Small intestine (tissue), 7 donors: ENCODE results near the gene ENTREP3. TPM values are rescaled to one million over a fixed set of nuclear protein-coding genes. Genes with fewer than 3 reads are reported as not detected.

Experiments
- DNase-seq, 2 donors: peaks; one replicate each; pipeline versions ENCODE4 v3.0.0 to v3.0.0-alpha.2; 2013
- FAIRE-seq: peaks from 2 replicates; lab custom pipeline; 2012; peaks lifted over from hg19 to GRCh38; lab: Jason Lieb, UNC
- H3K27ac ChIP-seq, 3 donors: one replicate each; pipeline ENCODE4 v1.5.1; 2013; ENCODE audit warnings: low read length in 2 of 3, mild to moderate bottlenecking in 2 of 3, control low read depth in 1 of 3, inconsistent platforms in 1 of 3, low read depth in 1 of 3, moderate library complexity in 1 of 3
- H3K27me3 ChIP-seq, 3 donors: one replicate each; pipeline ENCODE4 v1.6.1; 2013; ENCODE audit warnings: low read length in 3 of 3, inconsistent platforms in 1 of 3; ENCODE audit not compliant: control insufficient read depth in 3 of 3, insufficient read depth in 3 of 3
- H3K36me3 ChIP-seq, 3 donors: one replicate each; pipeline ENCODE4 v1.6.1; 2013; ENCODE audit warnings: low read length in 3 of 3, inconsistent platforms in 1 of 3, low read depth in 1 of 3, mild to moderate bottlenecking in 1 of 3, moderate library complexity in 1 of 3; ENCODE audit not compliant: control insufficient read depth in 3 of 3, insufficient read depth in 2 of 3
- H3K4me1 ChIP-seq, 3 donors: one replicate each; pipeline ENCODE4 v1.6.1; 2013; ENCODE audit warnings: low read length in 2 of 3, inconsistent platforms in 1 of 3, low read depth in 1 of 3, mild to moderate bottlenecking in 1 of 3, moderate library complexity in 1 of 3; ENCODE audit not compliant: control insufficient read depth in 3 of 3, insufficient read depth in 2 of 3
- H3K4me3 ChIP-seq, 3 donors: one replicate each; pipeline ENCODE4 v1.5.1; 2013; ENCODE audit warnings: low read length in 3 of 3, control low read depth in 1 of 3, inconsistent platforms in 1 of 3, low read depth in 1 of 3, mild to moderate bottlenecking in 1 of 3, moderate library complexity in 1 of 3
- H3K9me3 ChIP-seq, 2 donors: one replicate each; pipeline ENCODE4 v1.6.1; 2013; ENCODE audit warnings: low read depth in 1 of 2, low read length in 1 of 2; ENCODE audit not compliant: control insufficient read depth in 2 of 2, insufficient read depth in 1 of 2
- WGBS, 3 donors: extraction: QIAGEN DNeasy Blood & Tissue Kit; methylation state at CpG; one replicate each; pipeline ENCODE4 v1.1.7; 2013; 5-methylcytosine and 5-hydroxymethylcytosine counted together
- polyA plus RNA-seq, 4 donors: library from polyadenylated mRNA; stranded (reverse) in 3 of 4; unstranded in 1 of 4; fragments of 200-250 nt in 3 of 4; fragments of 120-200 nt in 1 of 4; gene quantifications; one replicate each; pipeline versions ENCODE4 v1.2.1 to v1.2.3, GENCODE V29; 2013
- donor health status: healthy with polysubstance abuse.
- donor health status: control.
- donor health status: control.
- donor health status: Bipolar disorder and iron deficiency.
- donor health status: healthy.

The ENTREP3 gene
- polyA plus RNA-seq, 4 donors = 14.3 to 21.3 (median 16.8) TPM

DNA sequence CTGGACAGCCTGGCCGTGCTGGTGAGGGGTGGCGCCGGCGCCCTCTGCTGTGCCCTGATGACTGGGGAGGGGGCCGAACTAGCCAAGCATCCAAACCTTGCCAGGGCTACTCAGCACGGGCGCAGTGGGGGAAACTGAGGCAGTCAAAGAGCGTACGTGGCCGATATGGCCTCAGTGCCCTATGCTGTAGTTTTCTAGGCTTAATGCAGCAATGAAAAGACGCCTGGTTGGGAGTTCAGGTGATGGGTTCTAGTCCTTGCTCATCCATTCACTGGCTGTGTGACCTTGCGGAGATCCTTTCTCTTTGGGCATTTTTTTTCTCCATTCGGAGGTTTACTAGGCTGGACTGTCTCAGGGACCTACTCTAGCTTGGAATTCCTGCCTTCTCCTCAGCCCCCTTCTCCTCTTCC lies 46.0 kb downstream of the ENTREP3 start:
- Histone ChIP-seq H3K36me3 (peaks cover 0 to 22% (median 0%) of the 10 kb centered on the region in 3 donors), H3K9me3 (no peaks in the 10 kb centered on the region), H3K4me3 (peak overlapping the region; percentile 62 to 86 (median 79)), H3K4me1 (peaks cover 0 to 22% (median 8%) of the 10 kb centered on the region in 3 donors), H3K27ac (peak overlapping the region; percentile 84 to 100 (median 98)), H3K27me3 (no peaks in the 10 kb centered on the region)
- DNase-seq (no peak), FAIRE-seq (no peak)
- WGBS, 3 donors = 2% methylated on average over 13 of the region's 13 CpGs

GRCh38 chr1:155208541-155209311 lies 46.6 kb downstream of the ENTREP3 start, which contains the start of gene MTX1:
TSS of gene MTX1 (plus strand) at chr1:155208695. CDS start at chr1:155208805, 110 bp downstream.
- whole genome bisulfite sequencing, 3 donors = 0% methylated on average over 43 to 64 of the region's 64 CpGs
- H3K27me3 ChIP-seq = no peaks in the 10 kb centered on the region
- H3K4me3 ChIP-seq = peak within 1 kb of the TSS; percentile 62 to 86 (median 79)
- H3K4me1 ChIP-seq = peaks cover 0 to 22% (median 8%) of the 10 kb centered on the region in 3 donors
- peak within 1 kb of the TSS; percentile 84 to 100 (median 98) for H3K27ac ChIP-seq
- DNase-seq (peak; percentile 74 to 93), FAIRE-seq (no peak)
- H3K36me3 ChIP-seq = peaks cover 0 to 22% (median 0%) of the 10 kb centered on the region in 3 donors
- no peaks in the 10 kb centered on the region for H3K9me3 ChIP-seq

DNA sequence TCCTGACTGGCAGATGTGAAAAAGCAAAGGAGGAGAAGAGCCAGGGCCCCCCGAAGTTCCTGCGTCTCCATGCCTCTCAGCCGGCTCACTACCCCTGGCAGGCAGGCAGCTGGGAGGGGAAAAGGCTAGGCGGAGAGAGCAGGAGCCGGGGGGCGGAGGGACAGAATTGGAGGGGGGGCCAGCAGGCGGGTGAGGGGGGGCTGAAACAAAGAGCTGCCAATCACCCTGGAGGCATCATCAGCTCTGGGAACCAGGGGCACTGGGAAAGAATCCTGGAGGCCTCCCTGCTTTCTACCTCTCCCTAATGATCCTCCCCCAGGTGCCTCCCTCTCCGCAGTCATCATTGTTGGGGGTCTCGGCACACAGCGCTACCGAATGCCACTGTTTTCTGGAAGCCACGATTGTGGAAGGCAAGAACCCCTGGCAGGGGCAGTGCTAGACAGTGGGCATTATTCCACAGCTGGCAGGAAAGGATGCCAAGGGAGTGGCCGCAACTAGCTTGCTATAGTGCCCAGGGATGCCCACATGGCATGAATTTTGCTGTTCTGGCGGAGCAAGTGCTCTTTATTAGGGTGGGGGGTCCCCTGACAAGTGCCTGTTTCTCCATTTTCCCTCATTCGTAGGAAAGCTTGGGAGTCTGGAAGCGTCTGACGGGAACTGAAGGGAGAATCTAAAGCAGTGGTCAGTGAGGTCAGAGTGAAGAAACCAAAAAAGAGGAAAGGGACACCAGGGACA lies 47.3 kb downstream of the ENTREP3 start, which contains the start of gene THBS3:
Gene THBS3, minus strand, starts transcription at position 92 of the 735 bp plus-strand sequence. Its CDS starts 21 bp downstream, at position 71.
- no peaks in the 10 kb centered on the region for H3K9me3 ChIP-seq
- peak within 1 kb of the TSS; percentile 62 to 86 (median 79) for H3K4me3 ChIP-seq
- H3K27ac ChIP-seq = peak within 1 kb of the TSS; percentile 84 to 100 (median 98)
- WGBS, 3 donors = 27 to 43% (median 30%) methylated on average over 17 of the region's 17 CpGs
- H3K4me1 ChIP-seq = peaks cover 0 to 22% (median 8%) of the 10 kb centered on the region in 3 donors
- no peak for FAIRE-seq
- H3K36me3 ChIP-seq = peaks cover 0 to 22% (median 0%) of the 10 kb centered on the region in 3 donors
- DNase-seq = no peak
- no peaks in the 10 kb centered on the region for H3K27me3 ChIP-seq

DNA sequence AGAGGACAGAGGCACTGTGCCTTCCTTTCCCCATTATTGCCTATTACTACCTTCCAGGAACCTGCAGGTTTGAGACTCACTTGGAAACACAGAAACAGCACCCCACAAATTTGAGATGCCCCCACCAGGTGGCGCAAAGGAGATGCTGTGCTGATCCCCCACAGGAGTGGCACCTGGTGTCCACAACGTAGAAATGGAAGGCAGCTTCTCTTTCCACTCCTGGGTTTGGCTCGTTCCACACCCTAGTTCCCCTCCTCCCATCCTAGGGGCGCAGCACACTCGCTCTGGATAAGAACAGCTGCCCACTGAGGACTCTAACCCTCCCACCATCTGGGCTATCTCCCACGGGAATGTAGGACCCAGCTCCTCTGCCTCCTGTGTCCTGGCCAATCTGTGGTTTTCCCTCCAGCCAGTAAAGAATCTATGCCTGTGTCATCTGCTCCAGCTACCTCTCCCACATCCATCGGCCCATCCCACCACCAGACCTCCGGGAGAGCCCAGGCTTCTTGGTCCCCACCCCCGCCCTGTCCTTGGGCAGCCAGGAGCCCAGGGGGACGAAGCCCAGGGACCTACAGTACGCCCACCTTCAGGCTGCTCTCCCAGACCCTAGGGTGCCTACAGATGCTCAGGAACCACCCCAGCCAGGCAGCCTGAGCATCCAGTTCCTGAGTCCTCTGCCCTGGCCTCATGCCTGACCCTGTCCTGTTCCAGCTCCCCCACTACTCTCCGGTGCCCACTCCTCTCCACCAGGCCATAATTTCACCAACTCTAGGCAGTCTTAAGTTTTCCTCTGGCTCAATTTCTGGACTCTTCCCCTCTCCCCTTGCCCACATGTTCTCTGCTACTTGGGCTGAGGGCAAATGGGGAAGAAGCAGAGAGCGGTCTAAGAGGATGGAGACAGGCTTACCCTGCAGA lies 48.1 kb downstream of the ENTREP3 start:
- H3K27ac ChIP-seq = peak overlapping the region in 2 of 3 donors; percentile 98 to 100
- H3K27me3 ChIP-seq = no peaks in the 10 kb centered on the region
- peak; percentile 89 to 91 for DNase-seq
- no peak for FAIRE-seq
- H3K4me1 ChIP-seq = peaks cover 0 to 22% (median 8%) of the 10 kb centered on the region in 3 donors
- no peaks in the 10 kb centered on the region for H3K9me3 ChIP-seq
- 25 to 32% (median 30%) methylated on average over 13 of the region's 13 CpGs for WGBS, 3 donors
- peaks cover 0 to 22% (median 0%) of the 10 kb centered on the region in 3 donors for H3K36me3 ChIP-seq
- peak overlapping the region in 1 of 3 donors; percentile 86 for H3K4me3 ChIP-seq

DNA sequence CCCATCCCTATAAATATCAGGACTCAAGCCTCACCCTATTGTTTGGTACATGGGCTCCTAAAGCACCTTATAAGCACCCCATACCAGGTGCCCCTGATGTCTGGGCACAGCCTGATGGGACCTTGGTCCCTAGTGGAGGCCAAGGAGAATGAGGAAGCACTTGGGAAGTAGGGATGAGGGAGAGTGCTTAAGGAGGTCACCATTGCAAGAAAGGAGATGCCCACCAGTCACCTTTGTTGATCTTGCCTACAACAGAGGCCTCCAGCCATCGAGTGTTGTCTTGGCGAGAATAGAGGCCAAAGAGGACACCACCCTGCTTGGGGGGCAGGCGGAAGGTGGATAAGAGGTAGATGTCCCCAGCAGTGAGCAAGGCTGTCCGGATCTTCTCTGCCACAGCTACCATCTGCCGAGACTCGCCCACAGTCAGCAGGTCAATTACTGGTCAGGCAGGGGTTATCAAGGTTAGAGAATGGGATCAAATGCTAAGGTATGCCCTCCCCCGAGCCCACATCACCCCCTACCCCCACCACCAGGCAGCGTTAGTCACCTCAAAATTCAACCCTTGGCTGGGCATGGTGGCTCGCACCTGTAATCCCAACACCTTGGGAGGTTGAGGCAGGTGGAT lies 49.2 kb downstream of the ENTREP3 start:
- Histone ChIP-seq H3K4me3 (no peak overlapping the region), H3K4me1 (peaks cover 0 to 22% (median 8%) of the 10 kb centered on the region in 3 donors), H3K36me3 (peaks cover 0 to 23% (median 0%) of the 10 kb centered on the region in 3 donors), H3K27ac (no peak overlapping the region), H3K9me3 (no peaks in the 10 kb centered on the region), H3K27me3 (no peaks in the 10 kb centered on the region)
- DNase-seq = no peak
- no peak for FAIRE-seq
- 65 to 76% (median 73%) methylated on average over 9 of the region's 9 CpGs for WGBS, 3 donors

DNA sequence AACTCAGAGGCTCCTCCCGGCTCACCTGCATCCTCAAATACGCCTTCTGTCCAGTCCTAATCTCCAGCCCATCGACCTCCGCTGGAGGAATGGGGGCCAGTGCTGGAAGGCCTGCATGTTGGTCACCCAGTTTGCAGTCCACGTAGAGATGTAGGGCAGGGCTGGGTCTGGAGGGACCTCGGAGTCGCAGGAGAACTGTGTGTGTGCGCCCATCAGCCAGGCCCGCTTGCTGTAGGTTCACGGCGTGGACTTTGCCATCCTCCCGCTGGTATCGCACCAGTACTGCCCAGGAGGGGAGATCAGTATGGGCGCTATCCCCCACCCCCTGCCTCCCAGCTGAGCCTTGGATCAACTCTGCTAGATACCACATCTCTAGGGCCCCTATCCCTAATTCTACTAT lies 50.2 kb downstream of the ENTREP3 start:
- FAIRE-seq (no peak), DNase-seq (no peak)
- Histone ChIP-seq H3K4me3 (no peak overlapping the region), H3K27me3 (no peaks in the 10 kb centered on the region), H3K36me3 (peaks cover 0 to 31% (median 0%) of the 10 kb centered on the region in 3 donors), H3K27ac (no peak overlapping the region), H3K4me1 (peaks cover 0 to 22% (median 8%) of the 10 kb centered on the region in 3 donors), H3K9me3 (no peaks in the 10 kb centered on the region)
- 72 to 89% (median 80%) methylated on average over 14 of the region's 14 CpGs for WGBS, 3 donors

DNA sequence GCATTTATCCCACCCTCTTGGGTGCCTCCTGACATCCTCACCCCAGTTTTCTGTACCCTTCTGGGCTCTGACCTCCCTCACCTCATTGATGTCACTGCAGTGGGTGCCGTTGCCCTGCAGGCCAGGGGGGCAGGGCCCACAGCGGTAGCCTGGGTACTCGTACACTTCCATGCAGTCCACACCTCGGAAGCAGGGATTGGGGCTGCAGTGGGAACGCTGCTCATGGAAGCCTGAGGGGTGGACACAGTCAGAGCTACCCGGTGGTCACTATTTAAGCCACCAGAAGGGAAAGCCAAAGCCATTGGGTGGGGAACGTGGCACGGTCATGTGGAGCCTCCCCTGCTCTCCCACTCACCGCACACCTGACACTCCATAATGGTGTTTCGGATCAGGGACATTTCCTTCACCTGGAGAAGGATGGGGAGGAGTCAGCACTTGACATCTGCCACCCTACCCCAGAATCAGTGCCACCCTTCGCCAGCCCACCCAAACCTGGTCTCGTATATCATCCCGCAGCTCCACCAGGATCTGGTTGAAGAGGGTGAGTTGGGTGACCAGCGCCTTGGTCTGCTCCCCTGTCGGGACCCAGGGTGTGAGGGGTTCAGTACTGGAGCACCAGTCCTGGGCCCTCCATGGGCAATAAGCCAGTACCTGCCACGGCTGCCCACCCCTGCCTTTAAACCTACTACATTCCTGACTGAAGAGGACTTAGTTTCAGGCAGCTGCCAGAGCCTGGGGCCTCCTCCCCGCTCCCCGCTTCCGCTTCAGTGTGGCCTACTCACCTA lies 52.4 kb downstream of the ENTREP3 start:
- no peak overlapping the region for H3K4me3 ChIP-seq
- H3K9me3 ChIP-seq = no peaks in the 10 kb centered on the region
- no peak overlapping the region for H3K27ac ChIP-seq
- FAIRE-seq = no peak
- no peak for DNase-seq
- H3K36me3 ChIP-seq = peaks cover 0 to 40% (median 0%) of the 10 kb centered on the region in 3 donors
- H3K27me3 ChIP-seq = no peaks in the 10 kb centered on the region
- peaks cover 0 to 11% (median 6%) of the 10 kb centered on the region in 3 donors for H3K4me1 ChIP-seq
- 86 to 92% (median 89%) methylated on average over 19 of the region's 19 CpGs for WGBS, 3 donors
